HepG2 (cell line): ENCODE data around the gene PATL2. TPM values are rescaled to one million over a fixed set of nuclear protein-coding genes. Genes with fewer than 3 reads are reported as not detected.

Experiments
- CBX5 ChIP-seq: sonication (generic); formaldehyde crosslinking; IDR thresholded peaks from 2 replicates; pipeline ENCODE4 v1.4.0; 2020; ENCODE audit warnings: missing genetic modification reagents, borderline replicate concordance
- CCAR2 ChIP-seq: fragments of 200-400 bp; formaldehyde crosslinking; optimal IDR thresholded peaks from 2 replicates; pipeline ENCODE3; 2018; ENCODE audit warnings: low read depth, mild to moderate bottlenecking, low read length, moderate library complexity
- NCOA2 ChIP-seq: sonication (generic); formaldehyde crosslinking; IDR thresholded peaks from 2 replicates; pipeline ENCODE4 v1.8.0; 2022; ENCODE audit warnings: inconsistent platforms
- NCOR1 ChIP-seq: fragments of 200-600 bp; sonication (generic); IDR thresholded peaks from 2 replicates; pipeline ENCODE4 v1.7.0; 2017; ENCODE audit warnings: antibody characterized with exemption, low read length, borderline replicate concordance
- RCOR2 ChIP-seq: IDR thresholded peaks from 2 replicates; pipeline ENCODE4 v1.6.1; 2016; ENCODE audit warnings: missing biosample characterization, missing genetic modification reagents
- ZBTB7B ChIP-seq: sonication (generic); formaldehyde crosslinking; IDR thresholded peaks from 2 replicates; pipeline ENCODE4 v1.4.0; 2020; ENCODE audit warnings: missing genetic modification reagents
- ZFP1 ChIP-seq: IDR thresholded peaks from 2 replicates; pipeline ENCODE4 v1.6.1; 2016
- ZFP37 ChIP-seq: sonication (generic); formaldehyde crosslinking; IDR thresholded peaks from 2 replicates; pipeline ENCODE4 v1.4.0; 2020; ENCODE audit warnings: missing genetic modification reagents, borderline replicate concordance
- ZMYM3 ChIP-seq: sonication (generic); formaldehyde crosslinking; IDR thresholded peaks from 2 replicates; pipeline ENCODE4 v1.5.1; 2020; ENCODE audit warnings: mild to moderate bottlenecking, missing genetic modification reagents
- ZNF460 ChIP-seq: sonication (generic); formaldehyde crosslinking; IDR thresholded peaks from 2 replicates; pipeline ENCODE4 v1.5.1; 2020; ENCODE audit warnings: missing genetic modification reagents, mild to moderate bottlenecking, borderline replicate concordance
- ZNF788 ChIP-seq: sonication (generic); formaldehyde crosslinking; IDR thresholded peaks from 2 replicates; pipeline ENCODE4 v1.5.0; 2020; ENCODE audit warnings: mild to moderate bottlenecking, missing genetic modification reagents, borderline replicate concordance
- polyA plus RNA-seq, 8 experiments: library from polyadenylated mRNA; depleted of rRNA in 3 of 8; stranded (reverse) in 7 of 8; unstranded in 1 of 8; fragments of >200 nt; fragmentation: Illumina TruSeq in 4 of 8; extraction: Trizol in 4 of 8; gene quantifications; 2 replicates each; pipeline versions ENCODE4 v1.2.1 to v1.2.3, GENCODE V29; 2011 to 2016; ENCODE audit warnings: low read depth in 4 of 8, missing spikeins in 1 of 8, mixed read lengths in 1 of 8; ENCODE audit not compliant: insufficient read depth in 1 of 8
- total RNA-seq, 5 experiments: library from RNA; depleted of rRNA; stranded (reverse); fragments of >200 nt; fragmentation: Illumina TruSeq; extraction: Trizol; gene quantifications; 2 replicates each; pipeline ENCODE4 v1.2.3, GENCODE V29; 2016; ENCODE audit warnings: low read depth in 1 of 5
- TF ChIP-seq, protein P1 (sequence below): sonication (generic); formaldehyde crosslinking; IDR thresholded peaks from 2 replicates; pipeline ENCODE4 v1.4.0; 2020; ENCODE audit warnings: missing genetic modification reagents, mild to moderate bottlenecking, borderline replicate concordance
- TF ChIP-seq, protein P2 (sequence below): sonication (generic); formaldehyde crosslinking; IDR thresholded peaks from 2 replicates; pipeline ENCODE4 v1.8.0; 2023; ENCODE audit warnings: mild to moderate bottlenecking, missing genetic modification reagents
- TF ChIP-seq, protein P3 (sequence below): IDR thresholded peaks from 2 replicates; pipeline ENCODE4 v1.6.1; 2016; ENCODE audit warnings: mild to moderate bottlenecking, missing biosample characterization, missing genetic modification reagents
- TF ChIP-seq, protein P4 (sequence below): IDR thresholded peaks from 2 replicates; pipeline ENCODE4 v1.6.1; 2012; ENCODE audit warnings: inconsistent platforms
- TF ChIP-seq, protein P5 (sequence below): IDR thresholded peaks from 2 replicates; pipeline ENCODE4 v1.6.1; 2016
- TF ChIP-seq, protein P6 (sequence below): sonication (generic); formaldehyde crosslinking; IDR thresholded peaks from 2 replicates; pipeline ENCODE4 v1.5.1; 2020; ENCODE audit warnings: mild to moderate bottlenecking, missing genetic modification reagents, borderline replicate concordance
- TF ChIP-seq, protein P7 (sequence below): sonication (generic); formaldehyde crosslinking; IDR thresholded peaks from 2 replicates; pipeline ENCODE4 v1.8.0; 2022; ENCODE audit warnings: missing genetic modification reagents, low read depth, mild to moderate bottlenecking, borderline replicate concordance
- TF ChIP-seq, protein P8 (sequence below): sonication (generic); formaldehyde crosslinking; IDR thresholded peaks from 2 replicates; pipeline ENCODE4 v1.9.0; 2022; ENCODE audit warnings: missing genetic modification reagents, mild to moderate bottlenecking, borderline replicate concordance
- TF ChIP-seq, protein P9 (sequence below): sonication (generic); formaldehyde crosslinking; IDR thresholded peaks from 2 replicates; pipeline ENCODE4 v1.4.0; 2020; ENCODE audit warnings: mild to moderate bottlenecking, missing genetic modification reagents

PATL2 gene
- total and polyA plus RNA-seq, 2 of the 13 experiments (the other 11 are each of a cell fraction or from before 2014, with no cell fraction given), result 0.15 to 0.53 TPM

DNA sequence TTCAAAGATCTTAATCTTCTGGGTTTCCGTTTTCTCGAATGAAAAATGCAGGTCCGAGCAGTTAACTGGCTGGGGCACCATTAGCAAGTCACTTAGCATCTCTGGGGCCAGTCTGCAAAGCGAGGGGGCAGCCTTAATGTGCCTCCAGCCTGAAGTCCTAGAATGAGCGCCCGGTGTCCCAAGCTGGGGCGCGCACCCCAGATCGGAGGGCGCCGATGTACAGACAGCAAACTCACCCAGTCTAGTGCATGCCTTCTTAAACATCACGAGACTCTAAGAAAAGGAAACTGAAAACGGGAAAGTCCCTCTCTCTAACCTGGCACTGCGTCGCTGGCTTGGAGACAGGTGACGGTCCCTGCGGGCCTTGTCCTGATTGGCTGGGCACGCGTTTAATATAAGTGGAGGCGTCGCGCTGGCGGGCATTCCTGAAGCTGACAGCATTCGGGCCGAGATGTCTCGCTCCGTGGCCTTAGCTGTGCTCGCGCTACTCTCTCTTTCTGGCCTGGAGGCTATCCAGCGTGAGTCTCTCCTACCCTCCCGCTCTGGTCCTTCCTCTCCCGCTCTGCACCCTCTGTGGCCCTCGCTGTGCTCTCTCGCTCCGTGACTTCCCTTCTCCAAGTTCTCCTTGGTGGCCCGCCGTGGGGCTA, at the start of gene PATL2, which contains the start of gene B2M (continued):
- TF ChIP-seq ZFP37 (CRISPR knock-in tag) (no peak), NCOA2 (CRISPR knock-in tag) (no peak; the same call in none of the 2 replicates), CCAR2 (no peak), ZNF788 (CRISPR knock-in tag) (peak; percentile 88; the same call in 1 of the 2 replicates), ZMYM3 (no peak), RCOR2 (no peak), CBX5 (CRISPR knock-in tag) (no peak; the same call in 1 of the 2 replicates), ZBTB7B (CRISPR knock-in tag) (no peak; the same call in 1 of the 2 replicates), ZFP1 (no peak), NCOR1 (no peak), ZNF460 (CRISPR knock-in tag) (no peak)
- TF ChIP-seq, protein P1, sequence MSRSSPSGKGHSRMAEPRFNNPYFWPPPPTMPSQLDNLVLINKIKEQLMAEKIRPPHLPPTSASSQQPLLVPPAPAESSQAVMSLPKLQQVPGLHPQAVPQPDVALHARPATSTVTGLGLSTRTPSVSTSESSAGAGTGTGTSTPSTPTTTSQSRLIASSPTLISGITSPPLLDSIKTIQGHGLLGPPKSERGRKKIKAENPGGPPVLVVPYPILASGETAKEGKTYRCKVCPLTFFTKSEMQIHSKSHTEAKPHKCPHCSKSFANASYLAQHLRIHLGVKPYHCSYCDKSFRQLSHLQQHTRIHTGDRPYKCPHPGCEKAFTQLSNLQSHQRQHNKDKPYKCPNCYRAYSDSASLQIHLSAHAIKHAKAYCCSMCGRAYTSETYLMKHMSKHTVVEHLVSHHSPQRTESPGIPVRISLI (CRISPR knock-in tag), result no peak
- TF ChIP-seq, protein P2, sequence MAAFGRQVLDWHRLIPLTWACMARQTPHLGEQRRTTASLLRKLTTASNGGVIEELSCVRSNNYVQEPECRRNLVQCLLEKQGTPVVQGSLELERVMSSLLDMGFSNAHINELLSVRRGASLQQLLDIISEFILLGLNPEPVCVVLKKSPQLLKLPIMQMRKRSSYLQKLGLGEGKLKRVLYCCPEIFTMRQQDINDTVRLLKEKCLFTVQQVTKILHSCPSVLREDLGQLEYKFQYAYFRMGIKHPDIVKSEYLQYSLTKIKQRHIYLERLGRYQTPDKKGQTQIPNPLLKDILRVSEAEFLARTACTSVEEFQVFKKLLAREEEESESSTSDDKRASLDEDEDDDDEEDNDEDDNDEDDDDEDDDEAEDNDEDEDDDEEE (CRISPR knock-in tag), result peak; percentile 52
- TF ChIP-seq, protein P3, sequence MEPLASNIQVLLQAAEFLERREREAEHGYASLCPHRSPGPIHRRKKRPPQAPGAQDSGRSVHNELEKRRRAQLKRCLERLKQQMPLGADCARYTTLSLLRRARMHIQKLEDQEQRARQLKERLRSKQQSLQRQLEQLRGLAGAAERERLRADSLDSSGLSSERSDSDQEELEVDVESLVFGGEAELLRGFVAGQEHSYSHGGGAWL (CRISPR knock-in tag), result peak; percentile 31; the same call in 1 of the 2 replicates
- TF ChIP-seq, protein P4, sequence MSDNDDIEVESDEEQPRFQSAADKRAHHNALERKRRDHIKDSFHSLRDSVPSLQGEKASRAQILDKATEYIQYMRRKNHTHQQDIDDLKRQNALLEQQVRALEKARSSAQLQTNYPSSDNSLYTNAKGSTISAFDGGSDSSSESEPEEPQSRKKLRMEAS, result peak; percentile 52; the same call in 1 of the 2 replicates
- TF ChIP-seq, protein P5, sequence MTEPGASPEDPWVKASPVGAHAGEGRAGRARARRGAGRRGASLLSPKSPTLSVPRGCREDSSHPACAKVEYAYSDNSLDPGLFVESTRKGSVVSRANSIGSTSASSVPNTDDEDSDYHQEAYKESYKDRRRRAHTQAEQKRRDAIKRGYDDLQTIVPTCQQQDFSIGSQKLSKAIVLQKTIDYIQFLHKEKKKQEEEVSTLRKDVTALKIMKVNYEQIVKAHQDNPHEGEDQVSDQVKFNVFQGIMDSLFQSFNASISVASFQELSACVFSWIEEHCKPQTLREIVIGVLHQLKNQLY (CRISPR knock-in tag), result 0 out of 2 replicates have a peak, but pooled peaks have one; percentile 30
- TF ChIP-seq, protein P6, sequence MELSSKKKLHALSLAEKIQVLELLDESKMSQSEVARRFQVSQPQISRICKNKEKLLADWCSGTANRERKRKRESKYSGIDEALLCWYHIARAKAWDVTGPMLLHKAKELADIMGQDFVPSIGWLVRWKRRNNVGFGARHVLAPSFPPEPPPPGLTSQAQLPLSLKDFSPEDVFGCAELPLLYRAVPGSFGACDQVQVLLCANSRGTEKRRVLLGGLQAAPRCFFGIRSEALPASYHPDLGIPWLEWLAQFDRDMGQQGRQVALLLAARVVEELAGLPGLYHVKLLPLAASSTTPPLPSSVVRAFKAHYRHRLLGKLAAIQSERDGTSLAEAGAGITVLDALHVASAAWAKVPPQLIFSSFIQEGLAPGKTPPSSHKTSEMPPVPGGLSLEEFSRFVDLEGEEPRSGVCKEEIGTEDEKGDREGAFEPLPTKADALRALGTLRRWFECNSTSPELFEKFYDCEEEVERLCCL (CRISPR knock-in tag), result no peak
- TF ChIP-seq, protein P7, sequence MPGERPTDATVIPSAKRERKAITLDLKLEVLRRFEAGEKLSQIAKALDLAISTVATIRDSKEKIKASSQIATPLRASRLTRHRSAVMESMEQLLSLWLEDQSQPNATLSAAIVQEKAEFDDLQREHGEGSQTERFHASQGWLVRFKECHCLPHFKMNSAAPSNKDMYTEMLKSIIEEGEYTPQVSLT (CRISPR knock-in tag), result no peak
- TF ChIP-seq, protein P8, sequence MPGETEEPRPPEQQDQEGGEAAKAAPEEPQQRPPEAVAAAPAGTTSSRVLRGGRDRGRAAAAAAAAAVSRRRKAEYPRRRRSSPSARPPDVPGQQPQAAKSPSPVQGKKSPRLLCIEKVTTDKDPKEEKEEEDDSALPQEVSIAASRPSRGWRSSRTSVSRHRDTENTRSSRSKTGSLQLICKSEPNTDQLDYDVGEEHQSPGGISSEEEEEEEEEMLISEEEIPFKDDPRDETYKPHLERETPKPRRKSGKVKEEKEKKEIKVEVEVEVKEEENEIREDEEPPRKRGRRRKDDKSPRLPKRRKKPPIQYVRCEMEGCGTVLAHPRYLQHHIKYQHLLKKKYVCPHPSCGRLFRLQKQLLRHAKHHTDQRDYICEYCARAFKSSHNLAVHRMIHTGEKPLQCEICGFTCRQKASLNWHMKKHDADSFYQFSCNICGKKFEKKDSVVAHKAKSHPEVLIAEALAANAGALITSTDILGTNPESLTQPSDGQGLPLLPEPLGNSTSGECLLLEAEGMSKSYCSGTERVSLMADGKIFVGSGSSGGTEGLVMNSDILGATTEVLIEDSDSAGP (CRISPR knock-in tag), result peak; percentile 79
- TF ChIP-seq, protein P9, sequence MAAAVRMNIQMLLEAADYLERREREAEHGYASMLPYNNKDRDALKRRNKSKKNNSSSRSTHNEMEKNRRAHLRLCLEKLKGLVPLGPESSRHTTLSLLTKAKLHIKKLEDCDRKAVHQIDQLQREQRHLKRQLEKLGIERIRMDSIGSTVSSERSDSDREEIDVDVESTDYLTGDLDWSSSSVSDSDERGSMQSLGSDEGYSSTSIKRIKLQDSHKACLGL, result no peak
